Astrocyte (in vitro differentiated cells and primary cell): ENCODE measurements around the gene TMEM154. TPM values are rescaled to one million over a fixed set of nuclear protein-coding genes. Genes with fewer than 3 reads are reported as not detected.
A peak's percentile ranks its signal among the peaks of the same experiment; 100 is the strongest.

Source experiments
- DNase-seq: peaks from one replicate; pipeline ENCODE4 v3.0.0-alpha.2; 2010; ENCODE audit warnings: low read depth
- FAIRE-seq: peaks from 2 replicates; lab custom pipeline; 2011; peaks lifted over from hg19 to GRCh38; lab: Jason Lieb, UNC
- H2AFZ ChIP-seq: 2 replicates; pipeline ENCODE4 v1.6.0; 2012; ENCODE audit warnings: low read depth, low read length, inconsistent platforms
- H3K27ac ChIP-seq: 2 replicates; pipeline ENCODE4 v1.5.1; 2011; ENCODE audit warnings: low read depth, low read length, inconsistent platforms
- H3K27me3 ChIP-seq: 2 replicates; pipeline ENCODE4 v1.6.0; 2011; ENCODE audit warnings: low read length, inconsistent platforms; ENCODE audit not compliant: insufficient read depth
- H3K36me3 ChIP-seq: 2 replicates; pipeline ENCODE4 v1.5.1; 2011; ENCODE audit warnings: low read length, inconsistent platforms; ENCODE audit not compliant: insufficient read depth
- H3K4me1 ChIP-seq: 2 replicates; pipeline ENCODE4 v1.5.1; 2011; ENCODE audit warnings: low read length, inconsistent platforms; ENCODE audit not compliant: insufficient read depth
- H3K4me2 ChIP-seq: 2 replicates; pipeline ENCODE4 v1.6.0; 2012; ENCODE audit warnings: low read length, inconsistent platforms
- H3K4me3 ChIP-seq: 2 replicates; pipeline ENCODE4 v1.5.1; 2011; ENCODE audit warnings: low read depth, mild to moderate bottlenecking, low read length, inconsistent platforms; ENCODE audit not compliant: insufficient read depth
- H3K79me2 ChIP-seq: 2 replicates; pipeline ENCODE4 v1.6.0; 2012; ENCODE audit warnings: mild to moderate bottlenecking, low read length, inconsistent platforms; ENCODE audit not compliant: insufficient read depth
- H3K9ac ChIP-seq: 2 replicates; pipeline ENCODE4 v1.6.0; 2012; ENCODE audit warnings: mild to moderate bottlenecking, low read length, inconsistent platforms
- H3K9me3 ChIP-seq: 2 replicates; pipeline ENCODE4 v1.5.1; 2012; ENCODE audit warnings: low read depth, mild to moderate bottlenecking, low read length, inconsistent platforms; ENCODE audit not compliant: insufficient read depth
- H4K20me1 ChIP-seq: 2 replicates; pipeline ENCODE4 v1.6.0; 2012; ENCODE audit warnings: low read length, inconsistent platforms; ENCODE audit not compliant: insufficient read depth
- H3K27ac Mint-ChIP-seq: one replicate; pipeline ENCODE4 v1.8.0; 2021; ENCODE audit warnings: mild to moderate bottlenecking, mixed read lengths; ENCODE audit not compliant: unreplicated experiment
- H3K27me3 Mint-ChIP-seq: one replicate; pipeline ENCODE4 v1.8.0; 2021; ENCODE audit warnings: low read depth, mixed read lengths; ENCODE audit not compliant: unreplicated experiment
- H3K36me3 Mint-ChIP-seq: one replicate; pipeline ENCODE4 v1.8.0; 2021; ENCODE audit warnings: low read depth, mixed read lengths; ENCODE audit not compliant: unreplicated experiment
- H3K4me1 Mint-ChIP-seq: one replicate; pipeline ENCODE4 v1.8.0; 2021; ENCODE audit warnings: low read depth, mixed read lengths; ENCODE audit not compliant: unreplicated experiment
- H3K4me3 Mint-ChIP-seq: one replicate; pipeline ENCODE4 v1.8.0; 2021; ENCODE audit warnings: mild to moderate bottlenecking, moderate library complexity, mixed read lengths; ENCODE audit not compliant: unreplicated experiment
- H3K9me3 Mint-ChIP-seq: one replicate; pipeline ENCODE4 v1.8.0; 2021; ENCODE audit warnings: mild to moderate bottlenecking, mixed read lengths; ENCODE audit not compliant: unreplicated experiment
- CTCF ChIP-seq: IDR thresholded peaks from 2 replicates; pipeline ENCODE4 v1.5.1; 2011; ENCODE audit warnings: low read depth, mild to moderate bottlenecking, inconsistent platforms, low read length, moderate library complexity; ENCODE audit not compliant: insufficient read depth
- EZH2 ChIP-seq: IDR thresholded peaks from 2 replicates; pipeline ENCODE4 v1.6.1; 2012; ENCODE audit warnings: mild to moderate bottlenecking, low read length, inconsistent platforms; ENCODE audit not compliant: insufficient read depth
- total RNA-seq: library from RNA; stranded (reverse); gene quantifications from 2 replicates; pipeline ENCODE4 v1.2.1, GENCODE V29; 2021

TMEM154 gene
- total RNA-seq, 1 donor from 2014 or later: 13.2 TPM

GRCh38 chr4:152628128-152628527 is 51.7 kb downstream of the TMEM154 start:
- Mint-ChIP-seq H3K27me3 (no peaks in the 10 kb centered on the region), H3K4me1 (no peaks in the 10 kb centered on the region), H3K4me3 (no peak overlapping the region), H3K36me3 (peaks cover 4% of the 10 kb centered on the region), H3K27ac (no peak overlapping the region), H3K9me3 (no peaks in the 10 kb centered on the region)
- no peak overlapping the region for H3K9ac ChIP-seq
- no peaks in the 10 kb centered on the region for H3K4me1 ChIP-seq
- no peaks in the 10 kb centered on the region for H3K27me3 ChIP-seq
- H3K4me2 ChIP-seq: no peak overlapping the region
- H3K79me2 ChIP-seq: no peaks in the 10 kb centered on the region
- TF ChIP-seq CTCF (no peak), EZH2 (no peak)
- H3K9me3 ChIP-seq: no peaks in the 10 kb centered on the region
- H3K36me3 ChIP-seq: no peaks in the 10 kb centered on the region
- H2AFZ ChIP-seq: no peak overlapping the region
- DNase-seq (peak; percentile 61), FAIRE-seq (peak; percentile 26)
- H3K4me3 ChIP-seq: no peak overlapping the region
- no peak overlapping the region for H3K27ac ChIP-seq
- H4K20me1 ChIP-seq: no peaks in the 10 kb centered on the region

GRCh38 chr4:152626790-152627189 is 53.0 kb downstream of the TMEM154 start:
- no peaks in the 10 kb centered on the region for H3K9me3 Mint-ChIP-seq
- H3K9ac ChIP-seq: no peak overlapping the region
- no peak for FAIRE-seq

More at GRCh38 chr4:152626790-152627189, 53.0 kb downstream of the TMEM154 start:
- Histone ChIP-seq H3K79me2 (no peaks in the 10 kb centered on the region), H3K4me3 (no peak overlapping the region), H2AFZ (no peak overlapping the region), H3K27ac (no peak overlapping the region), H3K27me3 (no peaks in the 10 kb centered on the region), H4K20me1 (no peaks in the 10 kb centered on the region), H3K9me3 (no peaks in the 10 kb centered on the region), H3K36me3 (no peaks in the 10 kb centered on the region), H3K4me1 (no peaks in the 10 kb centered on the region), H3K4me2 (no peak overlapping the region)
- no peak for TF ChIP-seq CTCF
- TF ChIP-seq EZH2: no peak
- H3K4me3 Mint-ChIP-seq: no peak overlapping the region
- no peak for DNase-seq
- no peaks in the 10 kb centered on the region for H3K27me3 Mint-ChIP-seq
- H3K27ac Mint-ChIP-seq: no peak overlapping the region
- no peaks in the 10 kb centered on the region for H3K4me1 Mint-ChIP-seq
- peaks cover 4% of the 10 kb centered on the region for H3K36me3 Mint-ChIP-seq
